NCI-H345 treated with DMSO at 0.1 percent for 48 hours (cell line): Measurements from ENCODE around the gene GABBR2.

ENCODE experiments used
- DNase-seq: peaks from one replicate; lab custom pipeline; 2025; ENCODE audit not compliant: unreplicated experiment; lab: John Stamatoyannopoulos, UW

GABBR2 gene

GRCh38 chr9:98242426-98242825 lies 466.3 kb downstream of the GABBR2 start:
- DNase-seq, result no peak

- no peak for DNase-seq
Measured at GRCh38 chr9:98241357-98242300, 467.1 kb downstream of the GABBR2 start.

- DNase-seq, result no peak
Measured at GRCh38 chr9:98240475-98240874, 468.3 kb downstream of the GABBR2 start.
